GM18858 (cell line): ENCODE measurements around the gene SPON1.

Experiments
- ATAC-seq: cut with Tn5 transposase; IDR thresholded peaks from one replicate; pipeline ENCODE4 v1.9.1; 2021; ENCODE audit not compliant: unreplicated experiment

The SPON1 gene

DNA sequence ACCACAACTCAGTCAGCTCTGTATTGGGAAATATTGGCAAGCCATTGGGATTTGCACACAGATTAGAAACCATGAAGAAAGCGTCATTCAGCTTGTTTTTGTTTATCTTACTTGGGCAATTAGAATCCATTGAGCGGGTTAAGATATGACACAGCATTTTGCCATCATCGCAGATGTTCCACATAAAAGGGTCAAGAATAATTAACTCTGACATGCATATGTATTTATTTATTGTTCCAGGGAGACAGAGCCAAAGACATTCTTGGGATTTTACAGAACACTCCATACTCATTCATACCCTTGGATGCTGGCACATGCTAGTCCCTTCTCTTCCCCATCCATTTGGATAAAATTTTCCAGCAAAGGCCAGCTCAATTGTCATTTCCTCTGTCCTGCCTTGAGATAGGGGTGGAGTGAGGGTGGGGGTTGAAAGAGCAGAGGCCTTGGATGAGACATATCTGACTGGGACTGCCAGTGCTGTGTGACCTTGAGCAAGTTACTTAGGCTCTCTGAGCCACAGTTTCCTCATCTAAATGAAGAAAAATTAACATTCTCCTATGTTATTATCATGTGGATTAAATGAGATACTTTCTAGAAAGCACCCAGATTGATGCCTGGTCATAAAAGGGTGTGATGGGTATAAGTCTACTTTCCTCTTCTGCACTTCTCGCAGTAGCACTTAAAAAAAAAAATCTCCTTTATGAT, 216.7 kb downstream of the SPON1 start:
- ATAC-seq, result no peak

GRCh38 chr11:14181121-14181520, 218.6 kb downstream of the SPON1 start:
- no peak for ATAC-seq

DNA sequence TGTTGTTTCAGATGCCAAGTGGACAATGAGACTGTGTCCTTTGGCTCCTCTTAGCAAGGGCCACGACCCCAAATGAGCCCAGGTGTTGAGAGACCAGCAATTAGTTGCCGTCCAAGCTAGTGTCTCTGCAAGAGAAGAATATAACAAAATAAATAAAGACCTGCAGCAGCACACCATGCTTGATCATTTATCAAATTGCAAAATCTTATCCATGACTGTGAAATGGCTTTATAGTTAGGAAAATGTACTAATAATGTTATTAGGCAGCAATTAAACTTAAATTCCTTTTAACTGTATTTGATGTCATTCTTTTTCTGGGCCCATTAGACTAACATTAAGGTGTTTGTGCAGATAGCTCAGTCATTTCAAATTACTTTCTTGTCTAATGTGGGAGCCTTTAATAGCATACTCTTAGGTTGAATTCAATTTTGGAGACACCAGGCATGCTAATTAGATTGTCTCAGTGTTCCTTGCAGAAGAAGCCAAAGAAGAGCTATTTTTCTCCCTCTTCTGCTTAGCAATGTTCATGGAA, 220.4 kb downstream of the SPON1 start:
- no peak for ATAC-seq

DNA sequence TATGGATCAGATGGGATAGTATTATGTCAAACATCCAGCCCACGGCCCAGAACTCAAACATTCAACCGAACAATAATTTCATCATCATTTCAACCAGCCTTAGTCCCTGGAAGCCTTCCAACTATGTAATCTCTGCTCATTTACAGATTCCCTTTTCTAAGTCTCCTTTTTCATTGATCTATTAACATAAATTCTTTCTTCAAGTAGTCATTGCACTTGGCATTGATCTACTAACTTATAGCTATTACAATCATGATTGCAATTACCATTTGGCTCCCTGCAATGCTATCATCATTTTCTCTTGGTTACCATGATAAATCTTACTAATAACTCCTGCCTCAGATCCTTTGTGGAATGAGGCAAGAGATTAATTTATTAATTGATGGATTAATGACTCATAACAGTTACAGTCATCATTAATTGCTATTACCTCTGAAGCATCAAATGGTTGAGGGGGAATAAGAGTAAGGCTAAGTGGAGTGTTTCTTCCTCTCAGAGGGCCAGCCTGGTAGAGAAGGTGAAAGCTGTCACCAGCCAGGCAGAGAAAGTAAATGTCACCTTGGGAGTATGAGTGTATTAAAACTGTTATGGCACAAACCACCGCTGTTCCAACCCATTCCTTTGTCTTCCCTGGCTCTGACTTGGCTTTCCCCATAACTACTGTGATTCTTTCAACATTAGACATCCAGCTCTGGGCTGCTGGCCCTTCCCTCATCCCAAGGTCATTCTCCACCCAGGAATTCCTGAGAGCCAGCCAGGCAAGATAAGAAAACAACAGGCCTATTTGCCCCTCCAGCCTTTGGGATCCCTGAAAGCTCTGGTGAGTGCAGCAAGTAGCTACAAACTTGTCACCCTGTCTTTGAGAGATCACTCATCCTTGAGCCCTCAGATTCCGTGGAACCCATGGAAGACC, 221.8 kb downstream of the SPON1 start:
- ATAC-seq, result no peak

DNA sequence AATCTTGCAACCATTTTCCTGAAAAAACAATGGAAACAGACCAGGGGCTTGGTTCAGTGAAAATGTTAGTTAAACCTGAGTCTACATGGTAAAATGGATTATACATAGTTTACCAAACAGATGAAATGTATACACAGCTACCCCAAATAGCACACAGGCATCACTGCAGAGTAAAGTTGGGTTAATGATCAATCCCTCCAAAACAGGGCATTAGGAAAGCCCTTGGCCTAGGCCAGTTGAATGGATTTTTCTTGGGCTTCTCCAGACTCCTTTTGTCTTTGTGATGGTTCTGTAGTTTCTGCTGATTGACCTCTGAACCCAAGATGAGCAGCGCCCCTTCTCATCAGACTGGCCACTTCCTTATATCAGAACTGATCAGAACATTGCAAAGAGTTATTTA, 222.9 kb downstream of the SPON1 start:
- no peak for ATAC-seq

- no peak for ATAC-seq
Observed at GRCh38 chr11:14186046-14186775, 223.7 kb downstream of the SPON1 start.

DNA sequence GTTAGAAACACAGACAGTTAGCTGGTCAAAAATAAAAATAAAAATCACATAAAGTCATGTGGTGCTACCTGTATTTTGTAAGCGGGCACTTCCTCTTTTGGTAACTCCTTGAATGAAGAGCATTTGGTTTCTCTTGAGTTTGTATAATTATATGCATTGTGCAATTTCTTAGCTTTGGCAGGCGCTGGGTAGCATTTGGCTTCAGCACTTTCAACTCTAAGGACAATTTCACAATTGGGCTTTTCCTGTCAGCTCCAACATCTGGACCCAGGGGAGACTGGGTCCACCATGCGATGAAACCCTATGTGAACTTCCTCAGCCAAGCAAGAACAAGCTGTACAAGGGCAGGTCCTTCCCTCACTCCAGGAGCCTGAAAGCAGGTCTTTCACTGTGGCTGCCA, 227.4 kb downstream of the SPON1 start:
- no peak for ATAC-seq

DNA sequence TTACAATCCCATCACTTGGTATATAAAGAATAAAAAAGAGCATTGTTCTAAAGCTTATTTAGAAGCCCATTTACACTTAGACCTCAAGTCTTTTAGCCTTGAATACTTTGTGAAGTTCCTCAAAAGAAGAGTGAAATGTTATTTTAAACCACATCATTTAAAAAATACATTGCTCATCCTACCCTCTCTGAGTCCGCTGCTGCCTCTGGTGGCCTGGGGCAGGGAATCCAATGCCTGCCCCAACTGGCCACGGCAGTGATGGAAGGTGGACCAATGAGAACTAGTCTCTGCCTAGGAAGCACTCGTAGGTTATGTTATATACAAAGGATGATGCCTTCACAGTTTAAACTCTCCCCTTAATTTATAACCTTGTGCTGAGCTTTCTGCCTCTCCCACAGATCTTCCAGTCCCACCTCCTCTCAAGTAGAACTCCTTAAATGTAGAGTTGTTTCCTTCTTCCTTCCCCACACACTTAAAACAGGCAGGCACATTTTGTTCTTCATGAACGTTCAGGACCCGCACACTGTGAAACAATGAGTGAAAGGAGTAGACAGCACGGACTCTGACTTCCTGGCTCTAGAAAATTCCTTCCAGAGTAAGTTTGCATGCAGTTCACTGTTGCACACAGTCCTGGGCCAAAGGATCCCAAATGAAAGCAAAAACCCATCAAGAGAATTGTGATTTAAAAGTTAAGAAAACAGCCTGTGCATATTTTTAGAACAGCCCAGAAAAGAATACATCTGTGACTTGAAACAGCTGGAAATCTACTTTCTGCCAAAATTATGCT, 228.7 kb downstream of the SPON1 start:
- ATAC-seq, result no peak

- ATAC-seq, result no peak
Observed at GRCh38 chr11:14193644-14194043, 231.1 kb downstream of the SPON1 start.

- no peak for ATAC-seq
Observed at GRCh38 chr11:14202251-14203196, 240.0 kb downstream of the SPON1 start.

GRCh38 chr11:14203321-14203720, 240.8 kb downstream of the SPON1 start:
- ATAC-seq, result no peak

DNA sequence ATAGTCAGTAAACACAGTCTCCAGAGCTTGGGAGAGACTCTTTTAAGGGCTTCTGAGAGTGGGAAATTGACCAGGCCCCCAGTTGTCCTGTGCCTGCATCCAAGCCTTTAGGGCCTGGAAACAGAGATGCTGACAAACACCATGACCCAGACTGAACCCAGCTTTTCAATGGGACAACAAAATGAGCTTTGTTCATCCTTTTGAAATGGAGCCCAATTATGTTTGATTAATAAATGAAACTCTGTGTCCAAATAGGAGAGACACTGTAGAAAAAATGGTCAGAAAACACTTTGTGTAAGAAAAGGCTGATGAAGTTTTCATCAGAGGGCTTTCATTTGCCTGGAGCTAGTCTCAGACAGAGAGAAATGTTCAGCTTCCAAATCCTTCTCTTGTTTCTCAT, 250.5 kb downstream of the SPON1 start:
- ATAC-seq, result no peak

- ATAC-seq, result no peak
Observed at GRCh38 chr11:14218728-14219127, 256.2 kb downstream of the SPON1 start.

DNA sequence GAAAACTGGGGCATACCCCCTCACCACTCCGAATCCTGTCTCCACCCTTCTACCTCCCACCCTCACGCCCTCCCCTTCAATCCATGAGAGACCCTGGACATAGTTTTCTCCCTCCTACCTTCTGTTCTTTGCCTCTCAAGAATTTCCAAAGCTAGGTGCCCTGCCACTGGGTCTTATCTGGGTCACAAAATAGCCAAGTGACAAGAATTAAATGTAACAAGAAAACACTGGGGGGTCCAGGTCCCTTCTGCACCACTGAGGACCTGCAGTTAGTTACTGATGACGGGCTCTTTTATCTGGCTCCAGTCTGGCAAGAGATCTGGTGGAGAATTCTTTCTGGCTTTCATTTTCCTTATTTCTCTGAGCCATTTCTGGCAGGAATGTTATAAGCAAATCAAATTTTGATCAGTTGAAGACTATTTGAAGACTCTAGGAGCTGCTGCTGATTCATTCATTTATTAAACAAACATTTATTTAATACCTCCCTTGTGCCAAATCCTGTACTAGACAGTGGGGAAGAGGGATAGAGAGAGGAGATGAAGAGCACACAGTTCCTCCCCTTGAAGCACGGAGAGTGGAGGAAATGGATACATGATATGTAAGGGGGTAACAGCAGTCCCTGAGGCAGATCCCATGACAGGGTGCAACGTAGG, 261.2 kb downstream of the SPON1 start:
- no peak for ATAC-seq

- ATAC-seq, result no peak
Observed at GRCh38 chr11:14224395-14224794, 261.9 kb downstream of the SPON1 start.

- ATAC-seq, result no peak
Observed at GRCh38 chr11:14225666-14226065, 263.1 kb downstream of the SPON1 start.

- ATAC-seq, result no peak
Observed at GRCh38 chr11:14228356-14228755, 265.8 kb downstream of the SPON1 start.

DNA sequence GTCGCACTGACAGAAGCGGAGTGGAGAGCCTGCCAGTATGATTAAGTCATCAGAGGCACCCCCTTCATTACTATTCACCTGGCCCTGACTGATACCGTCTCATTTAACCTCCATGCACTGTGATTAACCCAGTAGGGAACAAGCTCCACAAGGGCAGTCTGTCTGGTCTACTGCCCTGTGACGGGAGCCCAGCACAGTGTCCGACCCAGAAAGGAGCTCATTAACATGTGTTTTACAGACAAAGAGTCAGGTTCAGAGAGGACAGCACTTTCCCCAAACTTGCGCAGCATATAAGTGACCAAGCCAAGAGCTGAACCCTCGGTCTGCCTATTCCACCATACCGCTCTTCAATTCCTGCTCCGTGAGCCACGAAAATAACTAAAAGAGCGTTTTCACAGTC, 266.9 kb downstream of the SPON1 start:
- ATAC-seq, result no peak

GRCh38 chr11:14230407-14230806, 267.9 kb downstream of the SPON1 start:
- no peak for ATAC-seq
